ENCODE data around the gene RIC1.
A peak's percentile ranks its signal among the peaks of the same experiment; 100 is the strongest.
"Not testable (repeated sequence)": the region's sequence is repeated elsewhere in the genome, so short reads cannot be mapped to it uniquely, and the experiment has no call there.

The RIC1 gene

DNA sequence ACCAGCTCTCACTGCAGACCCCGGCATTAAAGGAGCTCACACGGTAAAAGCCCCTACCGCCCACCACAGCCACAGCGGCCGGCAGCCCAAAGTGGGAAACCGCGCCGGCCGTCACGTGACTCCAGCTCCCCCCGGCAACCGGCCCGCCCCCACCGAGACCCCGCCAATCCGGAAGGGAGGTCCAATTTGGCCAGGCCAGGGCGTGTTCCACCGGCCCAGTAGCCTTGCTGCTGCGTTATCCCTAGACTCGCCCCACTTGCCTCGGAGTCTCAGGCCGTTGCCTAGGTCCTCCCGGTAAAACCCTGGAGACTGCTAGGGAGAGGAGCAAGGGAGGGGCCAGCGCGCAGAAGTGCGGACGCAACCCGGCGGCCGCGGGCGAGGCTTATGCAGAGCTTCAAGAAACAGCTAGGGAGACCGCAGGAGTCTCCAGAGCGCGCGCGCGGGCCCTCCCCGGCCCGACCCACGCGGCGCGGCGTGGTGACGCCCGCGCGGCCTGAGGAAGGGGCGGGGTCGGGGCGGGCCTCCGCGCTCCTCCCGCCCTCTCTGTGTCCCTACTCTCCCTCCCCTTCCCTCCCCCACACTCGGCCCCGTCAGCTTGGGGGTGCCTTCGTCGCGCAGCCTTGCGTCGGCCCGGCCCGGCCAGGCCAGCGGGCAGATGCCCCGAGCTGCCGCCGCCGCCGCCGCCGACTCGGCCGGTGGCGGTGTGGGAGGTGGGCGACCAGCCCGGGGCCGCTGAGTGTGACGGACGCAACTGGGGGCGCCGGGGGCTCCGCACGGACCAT, at the start of gene RIC1:
TSS of gene RIC1 (plus strand) at position 578 of the 782 bp plus-strand sequence. CDS start at position 781, 203 bp downstream.
- TF ChIP-seq EZH2 (IDR thresholded peaks at IDR 0.05) (no peak), POLR2AphosphoS5 (IDR thresholded peaks at IDR 0.05; ENCODE audit: borderline replicate concordance, low read depth, low read length) (peak; percentile 96)
- Histone ChIP-seq H3K4me3 (peak within 1 kb of the TSS; percentile 100), H3K27ac (peak within 1 kb of the TSS; percentile 100), H3K36me3 (ENCODE audit: insufficient read depth, low read length) (no peaks in the 10 kb centered on the region), H3K9me3 (ENCODE audit: low read depth, low read length) (no peaks in the 10 kb centered on the region), H3K9ac (ENCODE audit: insufficient read length) (peak within 1 kb of the TSS; percentile 98)
- no peak for DNase-seq (ENCODE audit: low read depth, low spot score)

GRCh38 chr9:5579881-5580280, 49.0 kb upstream of the RIC1 start:
- no peak overlapping the region for H3K27ac ChIP-seq

GRCh38 chr9:5580650-5581049, 48.3 kb upstream of the RIC1 start:
- H3K4me3 ChIP-seq: no peak overlapping the region
- H3K9me3 ChIP-seq (ENCODE audit: low read depth, low read length): no peaks in the 10 kb centered on the region
- no peaks in the 10 kb centered on the region for H3K36me3 ChIP-seq (ENCODE audit: insufficient read depth, low read length)
- H3K9ac ChIP-seq (ENCODE audit: insufficient read length): no peak overlapping the region
- H3K27ac ChIP-seq: no peak overlapping the region
- TF ChIP-seq FOXP2 (optimal IDR thresholded peaks at IDR 0.05; ENCODE audit: control extremely low read depth, extremely low read length, insufficient read depth) (no peak), EZH2 (IDR thresholded peaks at IDR 0.05) (no peak), POLR2AphosphoS5 (IDR thresholded peaks at IDR 0.05; ENCODE audit: borderline replicate concordance, low read depth, low read length) (no peak)
- no peak for DNase-seq (ENCODE audit: low read depth, low spot score)

More at GRCh38 chr9:5579881-5580280, 49.0 kb upstream of the RIC1 start:
- H3K9ac ChIP-seq (ENCODE audit: insufficient read length): no peak overlapping the region
- no peak for TF ChIP-seq EZH2 (IDR thresholded peaks at IDR 0.05)
- no peak for TF ChIP-seq FOXP2 (optimal IDR thresholded peaks at IDR 0.05; ENCODE audit: control extremely low read depth, extremely low read length, insufficient read depth)
- no peak for TF ChIP-seq POLR2AphosphoS5 (IDR thresholded peaks at IDR 0.05; ENCODE audit: borderline replicate concordance, low read depth, low read length)
- H3K4me3 ChIP-seq: no peak overlapping the region
- no peak for DNase-seq (ENCODE audit: low read depth, low spot score)
- H3K36me3 ChIP-seq (ENCODE audit: insufficient read depth, low read length): no peaks in the 10 kb centered on the region
- no peaks in the 10 kb centered on the region for H3K9me3 ChIP-seq (ENCODE audit: low read depth, low read length)

- not testable (repeated sequence) for H3K36me3 ChIP-seq (ENCODE audit: insufficient read depth, low read length); DNase-seq (ENCODE audit: low read depth, low spot score); H3K27ac ChIP-seq; H3K9ac ChIP-seq (ENCODE audit: insufficient read length); H3K4me3 ChIP-seq; H3K9me3 ChIP-seq (ENCODE audit: low read depth, low read length)
Measured at GRCh38 chr9:5581706-5582105, 47.2 kb upstream of the RIC1 start.

DNA sequence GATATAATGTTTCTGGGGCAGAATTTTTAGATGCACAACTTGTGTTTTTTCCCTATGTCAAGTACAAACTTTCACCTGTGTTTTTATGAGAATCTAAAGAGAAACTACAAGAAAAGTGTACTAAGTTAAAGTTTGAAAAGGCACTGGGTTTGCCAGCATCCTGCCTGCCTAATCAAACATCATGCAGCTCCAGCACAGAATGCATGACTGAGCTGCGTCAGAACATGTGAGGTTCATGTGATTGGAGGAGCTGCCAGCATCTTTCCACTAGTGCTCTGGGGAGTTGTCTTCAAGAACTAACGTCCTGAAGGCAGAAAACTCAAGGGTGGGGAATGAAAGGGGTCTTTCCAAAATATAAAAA, 46.1 kb upstream of the RIC1 start:
- no peak for TF ChIP-seq FOXP2 (optimal IDR thresholded peaks at IDR 0.05; ENCODE audit: control extremely low read depth, extremely low read length, insufficient read depth)
- TF ChIP-seq EZH2 (IDR thresholded peaks at IDR 0.05): no peak
- no peak for TF ChIP-seq POLR2AphosphoS5 (IDR thresholded peaks at IDR 0.05; ENCODE audit: borderline replicate concordance, low read depth, low read length)
- no peaks in the 10 kb centered on the region for H3K9me3 ChIP-seq (ENCODE audit: low read depth, low read length)
- no peaks in the 10 kb centered on the region for H3K36me3 ChIP-seq (ENCODE audit: insufficient read depth, low read length)
- no peak overlapping the region for H3K4me3 ChIP-seq
- no peak overlapping the region for H3K27ac ChIP-seq
- DNase-seq (ENCODE audit: low read depth, low spot score): no peak
- no peak overlapping the region for H3K9ac ChIP-seq (ENCODE audit: insufficient read length)

- H3K9me3 ChIP-seq (ENCODE audit: low read depth, low read length): no peaks in the 10 kb centered on the region
- H3K9ac ChIP-seq (ENCODE audit: insufficient read length): no peak overlapping the region
- no peak overlapping the region for H3K27ac ChIP-seq
- no peak for DNase-seq (ENCODE audit: low read depth, low spot score)
- H3K36me3 ChIP-seq (ENCODE audit: insufficient read depth, low read length): no peaks in the 10 kb centered on the region
- no peak overlapping the region for H3K4me3 ChIP-seq
- TF ChIP-seq POLR2AphosphoS5 (IDR thresholded peaks at IDR 0.05; ENCODE audit: borderline replicate concordance, low read depth, low read length): no peak
- no peak for TF ChIP-seq EZH2 (IDR thresholded peaks at IDR 0.05)
- TF ChIP-seq FOXP2 (optimal IDR thresholded peaks at IDR 0.05; ENCODE audit: control extremely low read depth, extremely low read length, insufficient read depth): no peak
Measured at GRCh38 chr9:5586391-5586802, 42.5 kb upstream of the RIC1 start.

- Histone ChIP-seq H3K27ac (no peak overlapping the region), H3K4me3 (no peak overlapping the region), H3K9ac (ENCODE audit: insufficient read length) (no peak overlapping the region), H3K9me3 (ENCODE audit: low read depth, low read length) (no peaks in the 10 kb centered on the region), H3K36me3 (ENCODE audit: insufficient read depth, low read length) (no peaks in the 10 kb centered on the region)
- DNase-seq (ENCODE audit: low read depth, low spot score): no peak
- TF ChIP-seq FOXP2 (optimal IDR thresholded peaks at IDR 0.05; ENCODE audit: control extremely low read depth, extremely low read length, insufficient read depth): no peak
- TF ChIP-seq EZH2 (IDR thresholded peaks at IDR 0.05): no peak
- no peak for TF ChIP-seq POLR2AphosphoS5 (IDR thresholded peaks at IDR 0.05; ENCODE audit: borderline replicate concordance, low read depth, low read length)
Measured at GRCh38 chr9:5587024-5587423, 41.9 kb upstream of the RIC1 start.

DNA sequence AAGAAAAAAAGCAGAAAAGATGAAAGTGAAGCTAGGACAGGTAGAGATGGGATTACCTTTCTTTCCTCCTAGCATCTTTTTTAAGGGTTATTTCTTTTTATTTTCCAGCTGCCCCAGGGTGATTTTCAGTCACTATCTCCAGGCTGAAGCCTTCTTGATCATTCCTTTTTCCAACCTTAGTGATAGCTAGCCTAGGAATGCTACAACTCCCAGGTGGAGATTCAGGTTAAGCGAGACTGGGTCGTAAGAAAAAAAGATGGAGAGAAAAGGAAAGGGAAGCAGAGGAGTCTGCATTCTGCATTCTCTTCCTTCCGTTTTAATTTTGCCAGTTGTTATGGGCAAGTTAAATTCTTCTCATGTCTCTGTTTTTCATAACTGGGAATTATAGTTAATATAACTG, 36.7 kb upstream of the RIC1 start:
- no peak for DNase-seq (ENCODE audit: low read depth, low spot score)
- no peaks in the 10 kb centered on the region for H3K9me3 ChIP-seq (ENCODE audit: low read depth, low read length)
- H3K9ac ChIP-seq (ENCODE audit: insufficient read length): no peak overlapping the region
- H3K36me3 ChIP-seq (ENCODE audit: insufficient read depth, low read length): no peaks in the 10 kb centered on the region
- no peak for TF ChIP-seq EZH2 (IDR thresholded peaks at IDR 0.05)
- no peak for TF ChIP-seq POLR2AphosphoS5 (IDR thresholded peaks at IDR 0.05; ENCODE audit: borderline replicate concordance, low read depth, low read length)
- no peak for TF ChIP-seq FOXP2 (optimal IDR thresholded peaks at IDR 0.05; ENCODE audit: control extremely low read depth, extremely low read length, insufficient read depth)
- no peak overlapping the region for H3K4me3 ChIP-seq
- no peak overlapping the region for H3K27ac ChIP-seq

GRCh38 chr9:5592904-5593303, 36.0 kb upstream of the RIC1 start:
- Histone ChIP-seq H3K9me3 (ENCODE audit: low read depth, low read length) (no peaks in the 10 kb centered on the region), H3K27ac (no peak overlapping the region), H3K9ac (ENCODE audit: insufficient read length) (no peak overlapping the region), H3K4me3 (no peak overlapping the region), H3K36me3 (ENCODE audit: insufficient read depth, low read length) (no peaks in the 10 kb centered on the region)
- TF ChIP-seq POLR2AphosphoS5 (IDR thresholded peaks at IDR 0.05; ENCODE audit: borderline replicate concordance, low read depth, low read length) (no peak), EZH2 (IDR thresholded peaks at IDR 0.05) (no peak), FOXP2 (optimal IDR thresholded peaks at IDR 0.05; ENCODE audit: control extremely low read depth, extremely low read length, insufficient read depth) (no peak)
- DNase-seq (ENCODE audit: low read depth, low spot score): no peak
